GM19328 (cell line): ENCODE data around the gene PROZ.

Experiments
- ATAC-seq: cut with Tn5 transposase; IDR thresholded peaks from one replicate; pipeline ENCODE4 v1.9.1; 2021; ENCODE audit warnings: mild to moderate bottlenecking, moderate library complexity; ENCODE audit not compliant: unreplicated experiment

PROZ gene

GRCh38 chr13:113139577-113139976 is 18.9 kb upstream of the PROZ start:
- ATAC-seq = no peak

DNA sequence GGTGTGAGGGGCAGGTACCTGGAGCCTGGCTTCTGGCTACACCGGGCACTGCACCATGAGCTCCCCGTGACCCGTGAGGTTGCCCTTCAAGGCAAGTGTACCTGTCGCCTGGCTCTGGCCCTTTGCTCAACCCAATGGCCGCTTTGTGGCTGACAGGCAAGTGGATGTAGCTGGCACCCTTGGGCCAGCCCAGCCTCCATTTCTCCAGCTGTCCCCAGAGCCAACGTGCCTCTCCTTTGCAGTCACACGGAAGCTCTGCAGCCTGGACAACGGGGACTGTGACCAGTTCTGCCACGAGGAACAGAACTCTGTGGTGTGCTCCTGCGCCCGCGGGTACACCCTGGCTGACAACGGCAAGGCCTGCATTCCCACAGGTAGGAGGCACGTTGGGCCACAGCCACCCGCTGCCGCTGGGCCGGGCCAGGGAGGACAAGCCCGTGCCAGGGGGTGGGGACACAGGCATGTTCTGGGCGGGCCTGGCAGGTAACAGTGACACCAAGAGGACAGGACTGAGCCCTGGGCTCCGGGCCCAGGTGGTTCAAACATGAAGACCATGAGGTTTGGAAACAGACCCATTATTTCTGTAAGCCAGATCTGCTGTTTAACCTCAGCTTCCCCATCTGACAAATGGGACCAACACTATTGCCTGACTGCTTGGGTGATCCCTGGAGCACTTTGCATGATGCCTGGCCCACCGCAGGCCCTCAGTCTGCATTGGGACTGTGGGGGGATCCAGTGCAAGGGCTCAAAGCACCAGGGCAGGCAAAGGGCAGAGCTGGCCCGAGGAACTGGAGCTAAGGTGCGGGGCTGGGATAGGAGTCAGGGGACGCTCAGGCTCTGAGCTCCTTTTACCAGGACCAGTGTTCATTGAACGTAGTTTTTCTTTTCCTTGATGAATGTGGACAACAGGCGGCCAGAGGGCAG is 17.5 kb upstream of the PROZ start:
- ATAC-seq = no peak

DNA sequence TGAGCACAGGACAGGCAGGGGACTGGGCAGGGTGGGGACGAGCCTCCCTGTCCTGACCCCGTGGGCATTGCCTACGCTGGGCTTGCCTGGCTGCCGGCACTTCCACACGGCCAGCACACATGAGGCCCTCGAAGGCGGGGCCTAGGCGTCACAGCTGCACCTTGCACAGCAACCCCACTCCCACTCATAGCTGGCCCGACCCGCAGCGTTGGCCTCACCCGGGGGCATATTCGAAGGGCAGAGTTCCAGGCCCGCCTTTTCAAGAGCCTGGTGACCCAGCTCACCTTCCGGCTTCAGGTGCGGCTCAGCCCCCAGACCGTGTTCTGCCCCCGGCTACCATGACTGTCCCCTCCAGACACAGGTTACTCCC is 16.9 kb upstream of the PROZ start:
- no peak for ATAC-seq

- ATAC-seq = no peak
Measured at GRCh38 chr13:113142876-113143275, 15.6 kb upstream of the PROZ start.

DNA sequence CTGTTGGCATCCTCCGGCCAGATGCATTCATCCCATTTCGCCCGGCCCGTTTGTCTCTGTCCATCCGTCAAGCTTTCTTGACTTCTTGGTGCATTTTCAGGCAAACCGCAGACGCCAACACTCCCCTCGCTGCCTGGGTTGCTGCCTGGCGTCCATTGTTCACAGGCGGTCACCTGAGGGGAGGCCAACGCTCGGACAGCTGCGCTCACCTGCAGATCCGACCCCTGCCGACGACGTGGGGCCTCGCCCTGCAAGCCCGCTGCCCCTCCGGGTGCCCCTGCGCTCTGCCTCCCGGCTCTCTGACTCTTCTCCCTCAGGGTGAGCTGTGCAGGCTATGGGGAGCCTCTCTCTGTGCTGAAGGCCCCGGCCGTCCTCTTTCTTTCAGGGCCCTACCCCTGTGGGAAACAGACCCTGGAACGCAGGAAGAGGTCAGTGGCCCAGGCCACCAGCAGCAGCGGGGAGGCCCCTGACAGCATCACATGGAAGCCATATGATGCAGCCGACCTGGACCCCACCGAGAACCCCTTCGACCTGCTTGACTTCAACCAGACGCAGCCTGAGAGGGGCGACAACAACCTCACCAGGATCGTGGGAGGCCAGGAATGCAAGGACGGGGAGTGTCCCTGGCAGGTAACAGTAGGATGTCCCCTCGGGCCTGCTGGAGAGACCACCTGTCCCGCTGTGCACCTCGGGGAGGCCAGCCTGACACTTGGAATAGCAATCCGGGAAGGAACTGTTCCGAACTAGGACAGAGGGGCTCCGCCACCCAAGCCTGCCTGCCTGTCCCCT is 14.8 kb upstream of the PROZ start:
- no peak for ATAC-seq

DNA sequence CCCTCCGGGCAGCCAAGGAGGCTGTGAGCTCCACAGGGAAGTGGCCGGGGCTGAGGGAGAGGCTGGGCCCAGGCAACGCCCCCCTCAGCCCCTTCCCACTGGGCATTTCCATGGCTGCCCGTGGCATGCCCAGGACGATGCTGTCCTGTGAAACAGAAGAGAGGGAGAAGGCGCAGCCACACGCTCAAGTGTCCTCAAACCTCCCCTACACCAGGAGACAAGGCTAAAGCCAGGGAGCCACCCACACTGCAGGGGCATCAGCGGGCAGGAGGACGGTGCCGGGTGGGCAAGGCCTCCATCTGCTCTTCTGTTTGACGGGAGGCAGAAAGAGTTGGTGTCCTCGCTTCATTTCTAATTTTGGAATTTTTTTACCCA is 14.2 kb upstream of the PROZ start:
- ATAC-seq = no peak

DNA sequence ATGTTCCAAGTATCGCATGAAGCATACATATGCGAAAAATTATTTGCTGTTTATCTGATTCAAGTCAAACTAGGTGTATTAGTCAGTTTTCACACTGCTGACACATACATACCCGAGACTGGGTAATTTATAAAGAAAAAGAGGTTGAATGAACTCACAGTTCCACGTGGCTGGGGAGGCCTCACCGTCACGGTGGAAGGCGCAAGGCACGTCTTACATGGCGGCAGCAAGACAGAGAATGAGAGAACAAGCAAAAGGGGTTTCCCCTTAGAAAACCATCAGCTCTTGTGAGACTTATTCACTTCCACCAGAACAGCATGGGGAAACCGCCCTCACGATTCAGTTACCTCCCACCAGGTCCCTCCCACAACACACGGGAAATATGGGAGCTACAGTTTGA is 13.0 kb upstream of the PROZ start:
- ATAC-seq = no peak

- ATAC-seq = no peak
Measured at GRCh38 chr13:113145911-113146598, 12.4 kb upstream of the PROZ start.

DNA sequence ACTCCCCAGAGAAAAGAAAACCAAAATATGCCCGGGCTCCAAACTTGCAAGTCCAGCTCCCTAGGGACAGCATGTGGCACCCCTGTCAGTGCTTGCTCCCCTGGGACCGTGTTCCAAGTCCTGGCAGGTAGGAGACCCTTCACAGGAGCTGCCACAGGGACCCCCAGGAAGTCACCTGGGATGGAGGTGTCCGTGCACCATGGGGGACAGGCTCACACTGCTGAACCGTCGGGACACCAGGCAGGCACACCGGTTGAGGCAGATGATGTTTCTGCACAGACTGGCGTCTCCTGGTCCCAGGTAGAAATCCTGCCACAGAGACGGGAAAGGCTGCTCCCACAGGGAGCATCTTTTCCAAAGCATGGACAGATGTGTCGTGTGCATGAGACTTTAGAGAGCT is 11.7 kb upstream of the PROZ start:
- ATAC-seq = no peak

GRCh38 chr13:113147206-113147605 is 11.2 kb upstream of the PROZ start:
- no peak for ATAC-seq

- ATAC-seq = no peak
Measured at GRCh38 chr13:113148407-113148806, 10.0 kb upstream of the PROZ start.

DNA sequence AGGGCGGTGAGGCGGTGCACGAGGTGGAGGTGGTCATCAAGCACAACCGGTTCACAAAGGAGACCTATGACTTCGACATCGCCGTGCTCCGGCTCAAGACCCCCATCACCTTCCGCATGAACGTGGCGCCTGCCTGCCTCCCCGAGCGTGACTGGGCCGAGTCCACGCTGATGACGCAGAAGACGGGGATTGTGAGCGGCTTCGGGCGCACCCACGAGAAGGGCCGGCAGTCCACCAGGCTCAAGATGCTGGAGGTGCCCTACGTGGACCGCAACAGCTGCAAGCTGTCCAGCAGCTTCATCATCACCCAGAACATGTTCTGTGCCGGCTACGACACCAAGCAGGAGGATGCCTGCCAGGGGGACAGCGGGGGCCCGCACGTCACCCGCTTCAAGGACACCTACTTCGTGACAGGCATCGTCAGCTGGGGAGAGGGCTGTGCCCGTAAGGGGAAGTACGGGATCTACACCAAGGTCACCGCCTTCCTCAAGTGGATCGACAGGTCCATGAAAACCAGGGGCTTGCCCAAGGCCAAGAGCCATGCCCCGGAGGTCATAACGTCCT is 9.4 kb upstream of the PROZ start:
- no peak for ATAC-seq

- ATAC-seq = no peak
Measured at GRCh38 chr13:113149711-113150549, 8.5 kb upstream of the PROZ start.

DNA sequence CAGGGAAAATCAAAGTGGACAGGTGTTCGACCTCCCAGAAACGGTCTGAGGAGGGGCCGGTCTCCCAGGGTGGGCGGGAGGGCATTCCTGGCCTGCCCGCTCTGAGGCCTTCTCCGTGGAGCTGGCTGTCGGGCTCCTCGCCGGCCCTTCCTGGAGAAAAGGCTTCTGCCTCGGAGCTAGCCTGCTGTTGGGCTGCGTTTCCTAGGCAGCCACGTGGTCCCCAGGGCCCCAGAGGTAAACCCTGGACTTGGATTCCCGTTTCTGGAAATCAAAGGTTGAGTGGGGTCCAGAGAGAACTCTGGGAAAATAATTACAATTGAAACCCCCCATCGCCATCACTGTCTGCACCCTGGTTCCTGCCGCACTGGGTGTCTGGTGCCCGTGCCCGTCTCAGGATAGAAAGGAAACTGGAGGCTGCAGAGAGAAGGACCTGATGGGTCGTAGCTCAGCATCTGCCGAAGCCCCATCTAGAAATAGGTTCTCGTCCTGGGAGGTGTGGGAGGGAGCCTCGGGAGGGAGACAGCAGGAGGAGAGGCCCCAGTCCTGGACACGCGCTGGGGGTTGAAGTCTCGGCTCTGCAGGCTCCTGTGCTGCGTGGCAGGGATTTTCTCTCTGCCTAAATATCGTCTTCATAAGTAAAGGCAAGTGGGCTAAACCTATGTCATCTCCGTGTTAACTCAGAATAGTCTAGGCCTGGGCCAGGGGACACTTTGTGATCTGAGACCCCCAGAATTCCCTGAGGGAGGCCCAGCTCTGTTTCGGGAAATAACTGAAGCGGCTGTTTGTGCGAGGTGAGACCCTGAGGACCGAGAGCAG is 7.7 kb upstream of the PROZ start:
- no peak for ATAC-seq

DNA sequence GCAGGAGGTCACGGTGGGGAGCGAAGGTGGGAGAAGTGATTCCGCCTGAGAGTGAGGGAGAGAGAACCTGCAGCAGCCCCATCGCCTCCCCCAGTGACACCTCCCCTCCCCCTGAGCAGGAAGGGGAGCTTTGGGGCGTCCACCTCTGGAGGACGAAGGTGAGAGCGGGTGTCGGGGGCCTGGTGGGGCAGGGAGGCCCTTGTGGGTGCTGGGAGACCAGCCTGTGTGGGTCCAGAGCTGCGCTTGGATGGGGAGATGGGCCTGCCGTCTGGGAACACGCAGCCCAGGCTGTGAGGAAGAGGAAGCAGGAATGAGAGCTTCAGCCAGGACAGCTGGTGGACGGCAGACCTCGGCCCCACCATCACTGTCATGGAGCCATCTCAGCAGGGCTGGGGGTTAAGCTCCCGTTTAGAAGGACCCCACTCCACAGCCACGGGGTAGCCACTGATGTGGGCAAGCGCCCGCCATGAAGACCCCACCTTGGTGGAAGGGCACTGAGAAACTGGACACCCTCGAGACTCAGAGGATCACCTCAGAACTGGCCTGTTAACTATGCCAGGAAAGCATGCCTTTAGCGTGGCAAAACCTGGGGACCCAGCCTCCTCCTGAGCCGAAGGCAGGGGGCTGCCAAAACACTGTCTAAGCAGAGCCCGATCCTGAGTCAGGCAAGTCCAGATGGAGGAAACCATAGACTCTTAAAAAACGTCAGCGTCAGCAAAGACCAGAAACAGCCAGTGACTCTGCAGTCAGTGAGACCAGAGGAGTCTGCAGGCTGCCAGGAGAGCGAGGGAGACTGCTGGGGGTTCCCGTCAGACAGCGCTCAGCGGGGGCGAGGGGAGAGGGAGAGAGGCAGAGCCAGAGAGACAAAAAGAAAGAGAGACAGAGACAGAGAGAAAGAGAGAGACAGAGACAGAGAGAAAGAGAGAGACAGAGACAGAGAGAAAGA is 6.4 kb upstream of the PROZ start:
- ATAC-seq = no peak

GRCh38 chr13:113152691-113152983 is 5.8 kb upstream of the PROZ start:
- ATAC-seq = no peak

DNA sequence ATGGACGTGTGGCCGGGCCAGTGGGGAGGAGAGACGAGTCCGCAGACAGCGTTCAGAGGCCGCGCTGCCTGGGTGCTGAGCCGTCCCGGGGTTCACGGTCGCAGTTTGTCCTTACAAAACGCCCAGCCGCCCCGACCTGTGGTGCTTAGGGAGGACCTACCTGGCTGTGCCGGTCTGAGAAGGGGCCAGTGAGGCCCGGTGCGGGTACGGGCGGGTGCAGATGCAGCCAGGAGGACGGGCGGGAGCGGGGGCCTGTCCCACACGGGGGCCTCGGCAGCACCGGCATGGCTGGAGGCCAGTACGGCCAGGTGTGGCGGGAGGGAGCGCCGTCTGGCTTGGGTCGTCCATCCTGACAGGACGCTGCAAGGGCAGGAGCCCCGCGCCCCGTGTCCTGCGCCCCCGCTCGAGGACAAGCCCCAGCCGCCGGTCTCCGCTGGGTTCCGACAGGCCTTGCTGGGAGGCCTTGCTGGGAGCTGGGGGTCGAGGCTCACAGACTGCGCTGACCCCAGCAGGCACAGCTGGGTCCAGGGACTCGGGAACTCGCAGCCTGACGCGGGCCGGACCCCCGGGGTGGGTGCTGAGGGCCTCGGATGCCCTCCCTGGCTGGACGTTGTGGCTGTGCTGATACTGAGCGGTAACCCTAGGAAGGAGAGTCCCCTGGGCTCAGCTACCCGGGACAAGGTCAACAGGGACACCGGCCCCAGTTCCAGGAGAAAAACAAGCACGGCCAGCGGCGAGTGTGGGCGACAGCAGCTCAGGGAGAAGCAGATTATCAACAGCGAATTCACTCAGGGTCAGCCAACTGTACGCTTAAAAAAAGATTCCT is 5.3 kb upstream of the PROZ start:
- no peak for ATAC-seq
